Loucy (cell line): ENCODE data around the gene PKM.

Source experiments
- H2AFZ ChIP-seq: fragments of 200-600 bp; sonication (generic); 2 replicates; pipeline ENCODE4 v1.6.0; 2016; ENCODE audit warnings: antibody characterized with exemption, mild to moderate bottlenecking, low read length, moderate library complexity
- H3F3A ChIP-seq: fragments of 200-600 bp; 2 replicates; pipeline ENCODE4 v1.6.0; 2016; ENCODE audit warnings: antibody characterized with exemption, low read depth, mild to moderate bottlenecking
- H3K27me3 ChIP-seq: fragments of 200-600 bp; sonication (generic); 2 replicates; pipeline ENCODE4 v1.6.1; 2014; ENCODE audit warnings: low read length, mild to moderate bottlenecking; ENCODE audit not compliant: insufficient read depth, poor library complexity, severe bottlenecking
- H3K36me3 ChIP-seq: fragments of 200-600 bp; sonication (generic); 2 replicates; pipeline ENCODE4 v1.6.1; 2016; ENCODE audit warnings: low read length; ENCODE audit not compliant: insufficient read depth
- H3K4me1 ChIP-seq: fragments of 200-600 bp; sonication (generic); 2 replicates; pipeline ENCODE4 v1.5.1; 2014; ENCODE audit warnings: low read length, mild to moderate bottlenecking; ENCODE audit not compliant: insufficient read depth, poor library complexity, severe bottlenecking
- H3K4me2 ChIP-seq: fragments of 200-600 bp; sonication (generic); 2 replicates; pipeline ENCODE4 v1.6.0; 2014; ENCODE audit warnings: antibody characterized with exemption, low read length, low read depth, mild to moderate bottlenecking; ENCODE audit not compliant: poor library complexity, severe bottlenecking
- H3K4me3 ChIP-seq: fragments of 200-600 bp; sonication (generic); 2 replicates; pipeline ENCODE4 v1.5.1; 2014; ENCODE audit warnings: low read length, mild to moderate bottlenecking, mixed read lengths; ENCODE audit not compliant: poor library complexity, severe bottlenecking
- H3K79me2 ChIP-seq: fragments of 200-600 bp; sonication (generic); 2 replicates; pipeline ENCODE4 v1.6.1; 2014; ENCODE audit warnings: low read length; ENCODE audit not compliant: insufficient read depth
- H3K9ac ChIP-seq: fragments of 200-600 bp; sonication (generic); 2 replicates; pipeline ENCODE4 v1.6.0; 2014; ENCODE audit warnings: mild to moderate bottlenecking, low read depth, low read length, moderate library complexity; ENCODE audit not compliant: poor library complexity, severe bottlenecking
- H3K9me2 ChIP-seq: fragments of 200-600 bp; sonication (generic); replicated peaks from 2 replicates; pipeline ENCODE4 v1.6.1; 2016; ENCODE audit warnings: low read depth, low read length, mixed read lengths
- H3K9me3 ChIP-seq: fragments of 200-600 bp; sonication (generic); 2 replicates; pipeline ENCODE4 v1.6.1; 2014; ENCODE audit warnings: mild to moderate bottlenecking, antibody characterized with exemption, low read length, low read depth; ENCODE audit not compliant: insufficient read depth
- H4K20me1 ChIP-seq: fragments of 200-600 bp; sonication (generic); 2 replicates; pipeline ENCODE4 v1.6.0; 2014; ENCODE audit warnings: antibody characterized with exemption, low read length, mild to moderate bottlenecking; ENCODE audit not compliant: insufficient read depth, poor library complexity, severe bottlenecking
- EZH2phosphoT487 ChIP-seq: fragments of 200-600 bp; IDR thresholded peaks from 2 replicates; pipeline ENCODE4 v1.6.1; 2018; ENCODE audit warnings: antibody characterized with exemption, mild to moderate bottlenecking, moderate library complexity, borderline replicate concordance
- TF ChIP-seq, protein P1 (sequence below): fragments of 200-600 bp; sonication (generic); conservative IDR thresholded peaks from 2 replicates; pipeline ENCODE4 v1.5.1; 2014; ENCODE audit warnings: mild to moderate bottlenecking, antibody characterized with exemption, low read length

PKM gene

DNA sequence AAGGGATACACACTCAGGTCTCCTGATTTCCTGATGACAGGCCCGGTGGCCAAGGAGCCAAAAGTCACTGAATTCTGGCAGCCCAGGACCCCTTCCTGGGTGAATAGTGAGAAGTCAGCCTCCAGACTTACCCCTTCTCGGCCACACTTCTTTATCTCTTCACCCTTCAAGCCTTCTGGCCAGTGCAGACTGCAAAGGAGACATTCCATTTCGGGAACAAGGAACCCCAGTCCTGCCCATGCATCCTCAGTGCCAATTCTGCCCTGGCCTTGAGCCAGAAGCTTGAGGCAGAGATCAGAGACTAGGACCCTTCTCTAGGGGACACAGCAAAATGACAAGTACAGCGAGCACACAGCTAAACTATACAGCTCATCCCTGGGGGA, 62.2 kb downstream of the PKM start:
- no peak for TF ChIP-seq EZH2phosphoT487
- TF ChIP-seq, protein P1, sequence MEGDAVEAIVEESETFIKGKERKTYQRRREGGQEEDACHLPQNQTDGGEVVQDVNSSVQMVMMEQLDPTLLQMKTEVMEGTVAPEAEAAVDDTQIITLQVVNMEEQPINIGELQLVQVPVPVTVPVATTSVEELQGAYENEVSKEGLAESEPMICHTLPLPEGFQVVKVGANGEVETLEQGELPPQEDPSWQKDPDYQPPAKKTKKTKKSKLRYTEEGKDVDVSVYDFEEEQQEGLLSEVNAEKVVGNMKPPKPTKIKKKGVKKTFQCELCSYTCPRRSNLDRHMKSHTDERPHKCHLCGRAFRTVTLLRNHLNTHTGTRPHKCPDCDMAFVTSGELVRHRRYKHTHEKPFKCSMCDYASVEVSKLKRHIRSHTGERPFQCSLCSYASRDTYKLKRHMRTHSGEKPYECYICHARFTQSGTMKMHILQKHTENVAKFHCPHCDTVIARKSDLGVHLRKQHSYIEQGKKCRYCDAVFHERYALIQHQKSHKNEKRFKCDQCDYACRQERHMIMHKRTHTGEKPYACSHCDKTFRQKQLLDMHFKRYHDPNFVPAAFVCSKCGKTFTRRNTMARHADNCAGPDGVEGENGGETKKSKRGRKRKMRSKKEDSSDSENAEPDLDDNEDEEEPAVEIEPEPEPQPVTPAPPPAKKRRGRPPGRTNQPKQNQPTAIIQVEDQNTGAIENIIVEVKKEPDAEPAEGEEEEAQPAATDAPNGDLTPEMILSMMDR = no peak
- H3K9ac ChIP-seq = peak overlapping the region; percentile 78

DNA sequence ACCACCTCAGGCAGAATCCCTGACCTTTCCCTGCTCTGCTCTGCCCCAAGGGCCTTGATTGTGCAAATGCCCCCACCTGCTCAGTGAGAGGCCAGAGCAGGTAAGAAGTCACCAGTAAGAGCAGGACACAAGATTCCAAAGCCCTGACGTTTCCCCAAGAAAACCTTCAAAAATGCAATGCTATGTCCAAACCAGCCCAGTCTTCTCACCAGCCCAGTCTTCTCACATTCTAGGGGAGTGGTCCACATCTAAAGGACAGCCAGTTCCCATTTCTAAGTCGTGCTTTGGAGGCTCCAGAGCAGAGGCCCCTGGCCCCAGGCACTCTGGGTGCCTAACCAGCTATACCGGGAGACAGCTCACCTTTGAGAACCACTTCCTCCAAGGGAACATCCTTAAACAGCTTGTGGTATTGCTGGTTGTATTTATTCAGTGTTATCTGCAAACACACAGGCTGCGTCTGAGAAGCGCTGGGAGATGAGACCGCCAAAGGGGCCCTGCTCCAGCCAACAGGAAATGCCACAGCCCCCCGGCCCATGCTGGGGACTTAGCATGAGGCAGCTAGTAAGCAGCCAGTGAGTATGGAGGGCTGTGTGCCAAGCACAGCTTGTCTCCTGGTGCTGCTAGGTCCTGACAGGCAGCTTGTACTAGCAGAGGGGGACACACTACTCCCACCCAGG, 62.7 kb downstream of the PKM start:
- H3K27me3 ChIP-seq = no peaks in the 10 kb centered on the region
- peak overlapping the region; percentile 78 for H3K9ac ChIP-seq
- H3K4me2 ChIP-seq = peak overlapping the region; percentile 93
- no peaks in the 10 kb centered on the region; the same call in 1 of the 2 replicates for H3F3A ChIP-seq
- H3K9me3 ChIP-seq = no peaks in the 10 kb centered on the region
- no peaks in the 10 kb centered on the region for H3K79me2 ChIP-seq
- H3K9me2 ChIP-seq = no peaks in the 10 kb centered on the region
- H2AFZ ChIP-seq = peak overlapping the region; percentile 20; the same call in 1 of the 2 replicates
- H3K4me1 ChIP-seq = peaks cover 31% of the 10 kb centered on the region
- H4K20me1 ChIP-seq = no peaks in the 10 kb centered on the region
- H3K4me3 ChIP-seq = peak overlapping the region; percentile 62
- no peak for TF ChIP-seq EZH2phosphoT487
- TF ChIP-seq, protein P1 = no peak
- no peaks in the 10 kb centered on the region for H3K36me3 ChIP-seq

More for the DNA sequence above, 62.2 kb downstream of the PKM start:
- H3K36me3 ChIP-seq = no peaks in the 10 kb centered on the region
- H3F3A ChIP-seq = no peaks in the 10 kb centered on the region; the same call in 1 of the 2 replicates
- no peaks in the 10 kb centered on the region for H4K20me1 ChIP-seq
- H2AFZ ChIP-seq = peak overlapping the region; percentile 20; the same call in 1 of the 2 replicates
- peak overlapping the region; percentile 93 for H3K4me2 ChIP-seq
- no peaks in the 10 kb centered on the region for H3K27me3 ChIP-seq
- peak overlapping the region; percentile 62 for H3K4me3 ChIP-seq
- H3K9me3 ChIP-seq = no peaks in the 10 kb centered on the region
- no peaks in the 10 kb centered on the region for H3K79me2 ChIP-seq
- peaks cover 31% of the 10 kb centered on the region for H3K4me1 ChIP-seq
- no peaks in the 10 kb centered on the region for H3K9me2 ChIP-seq

DNA sequence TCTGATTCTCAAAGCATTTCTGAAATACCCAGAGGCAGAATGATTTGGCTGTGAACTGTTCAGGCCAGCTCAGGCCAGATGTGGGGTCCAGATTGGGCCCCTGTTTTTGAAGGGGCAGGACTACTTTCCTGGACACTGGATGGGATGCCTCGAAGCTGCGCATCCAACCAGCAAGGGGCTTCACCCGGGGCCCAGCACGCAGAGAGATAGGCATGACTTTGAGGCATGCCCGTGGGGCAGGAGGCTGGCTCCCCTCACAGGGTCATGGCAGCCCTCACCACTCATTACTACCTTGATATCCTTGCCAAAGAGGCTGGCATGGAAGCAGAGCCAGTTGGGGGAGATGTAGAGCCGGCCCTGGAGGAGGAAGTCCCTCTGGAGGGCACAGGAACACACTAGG, 63.5 kb downstream of the PKM start:
- H3K4me1 ChIP-seq = peaks cover 31% of the 10 kb centered on the region

More for the DNA sequence above, 63.5 kb downstream of the PKM start:
- no peak overlapping the region for H3K4me3 ChIP-seq
- no peaks in the 10 kb centered on the region for H3K36me3 ChIP-seq
- H3K9me2 ChIP-seq = no peaks in the 10 kb centered on the region
- TF ChIP-seq EZH2phosphoT487 = no peak
- TF ChIP-seq, protein P1 = no peak
- no peak overlapping the region for H3K4me2 ChIP-seq
- no peak overlapping the region for H2AFZ ChIP-seq
- no peaks in the 10 kb centered on the region for H3K27me3 ChIP-seq
- H3K9me3 ChIP-seq = no peaks in the 10 kb centered on the region
- peak overlapping the region; percentile 78 for H3K9ac ChIP-seq
- no peaks in the 10 kb centered on the region; the same call in 1 of the 2 replicates for H3F3A ChIP-seq
- no peaks in the 10 kb centered on the region for H3K79me2 ChIP-seq
- H4K20me1 ChIP-seq = no peaks in the 10 kb centered on the region
